Measurements from ENCODE around the gene CEACAM16. TPM values are rescaled to one million over a fixed set of nuclear protein-coding genes. Genes with fewer than 3 reads are reported as not detected.

Gene CEACAM16
- total RNA-seq, 2 donors from 2014 or later: not detected

GRCh38 chr19:44689290-44690130 lies 9.4 kb upstream of the CEACAM16 start:
- Mint-ChIP-seq H3K36me3 (no peaks in the 10 kb centered on the region), H3K9me3 (no peaks in the 10 kb centered on the region), H3K27ac (no peak overlapping the region)
- peak; percentile 13 to 48 for ATAC-seq
- peak in 1 of 2 donors; percentile 84 for DNase-seq (ENCODE audit: low spot score in 2 of 2)

GRCh38 chr19:44690131-44690440 lies 8.9 kb upstream of the CEACAM16 start:
- ATAC-seq (no peak), DNase-seq (ENCODE audit: low spot score in 2 of 2) (no peak)
- Mint-ChIP-seq H3K9me3 (no peaks in the 10 kb centered on the region), H3K27ac (no peak overlapping the region), H3K36me3 (no peaks in the 10 kb centered on the region)

- ATAC-seq: peak in 1 of 2 donors; percentile 52
- Mint-ChIP-seq H3K36me3 (no peaks in the 10 kb centered on the region), H3K9me3 (no peaks in the 10 kb centered on the region), H3K27ac (peak overlapping the region in 1 of 2 donors; percentile 83)
- no peak for DNase-seq (ENCODE audit: low spot score in 2 of 2)
Measured at GRCh38 chr19:44692379-44692721, 6.6 kb upstream of the CEACAM16 start.

- Mint-ChIP-seq H3K27ac (no peak overlapping the region), H3K9me3 (no peaks in the 10 kb centered on the region), H3K36me3 (no peaks in the 10 kb centered on the region)
- ATAC-seq (no peak), DNase-seq (ENCODE audit: low spot score in 2 of 2) (peak in 1 of 2 donors; percentile 27)
Measured at GRCh38 chr19:44694184-44694579, 4.8 kb upstream of the CEACAM16 start.

- DNase-seq (ENCODE audit: low spot score in 2 of 2) (no peak), ATAC-seq (no peak)
- Mint-ChIP-seq H3K36me3 (no peaks in the 10 kb centered on the region), H3K9me3 (no peaks in the 10 kb centered on the region), H3K27ac (no peak overlapping the region)
Measured at GRCh38 chr19:44696939-44697669, 1.8 kb upstream of the CEACAM16 start.

GRCh38 chr19:44697670-44698034 lies 1.3 kb upstream of the CEACAM16 start:
- DNase-seq (ENCODE audit: low spot score in 2 of 2) (no peak), ATAC-seq (no peak)
- no peak overlapping the region for H3K27ac Mint-ChIP-seq
- no peaks in the 10 kb centered on the region for H3K36me3 Mint-ChIP-seq
- no peaks in the 10 kb centered on the region for H3K9me3 Mint-ChIP-seq

GRCh38 chr19:44700547-44700946 lies 1.6 kb downstream of the CEACAM16 start:
- Mint-ChIP-seq H3K27ac (no peak overlapping the region), H3K9me3 (no peaks in the 10 kb centered on the region), H3K36me3 (no peaks in the 10 kb centered on the region)
- no peak for ATAC-seq
- no peak for DNase-seq (ENCODE audit: low spot score in 2 of 2)

GRCh38 chr19:44701228-44701627 lies 2.3 kb downstream of the CEACAM16 start:
- H3K9me3 Mint-ChIP-seq: no peaks in the 10 kb centered on the region
- ATAC-seq: no peak
- no peak for DNase-seq (ENCODE audit: low spot score in 2 of 2)
- no peak overlapping the region for H3K27ac Mint-ChIP-seq
- H3K36me3 Mint-ChIP-seq: no peaks in the 10 kb centered on the region

GRCh38 chr19:44702551-44703176 lies 3.7 kb downstream of the CEACAM16 start:
- Mint-ChIP-seq H3K9me3 (no peaks in the 10 kb centered on the region), H3K36me3 (no peaks in the 10 kb centered on the region), H3K27ac (no peak overlapping the region)
- no peak for DNase-seq (ENCODE audit: low spot score in 2 of 2)
- no peak for ATAC-seq

GRCh38 chr19:44703336-44704078 lies 4.6 kb downstream of the CEACAM16 start:
- H3K27ac Mint-ChIP-seq: no peak overlapping the region
- DNase-seq (ENCODE audit: low spot score in 2 of 2) (no peak), ATAC-seq (no peak)
- no peaks in the 10 kb centered on the region for H3K9me3 Mint-ChIP-seq
- no peaks in the 10 kb centered on the region for H3K36me3 Mint-ChIP-seq

GRCh38 chr19:44704982-44705381 lies 6.0 kb downstream of the CEACAM16 start:
- no peaks in the 10 kb centered on the region for H3K9me3 Mint-ChIP-seq
- DNase-seq (ENCODE audit: low spot score in 2 of 2) (no peak), ATAC-seq (no peak)
- H3K27ac Mint-ChIP-seq: no peak overlapping the region
- H3K36me3 Mint-ChIP-seq: no peaks in the 10 kb centered on the region

GRCh38 chr19:44705502-44706010 lies 6.6 kb downstream of the CEACAM16 start:
- ATAC-seq: no peak
- Mint-ChIP-seq H3K36me3 (no peaks in the 10 kb centered on the region), H3K9me3 (no peaks in the 10 kb centered on the region), H3K27ac (no peak overlapping the region)
- DNase-seq (ENCODE audit: low spot score in 2 of 2): no peak

- ATAC-seq: no peak
- Mint-ChIP-seq H3K27ac (no peak overlapping the region), H3K36me3 (no peaks in the 10 kb centered on the region), H3K9me3 (no peaks in the 10 kb centered on the region)
- DNase-seq (ENCODE audit: low spot score in 2 of 2): no peak
Measured at GRCh38 chr19:44706506-44707236, 7.7 kb downstream of the CEACAM16 start.

- DNase-seq (ENCODE audit: low spot score in 2 of 2) (no peak), ATAC-seq (no peak)
- no peaks in the 10 kb centered on the region for H3K9me3 Mint-ChIP-seq
- H3K36me3 Mint-ChIP-seq: no peaks in the 10 kb centered on the region
- no peak overlapping the region for H3K27ac Mint-ChIP-seq
Measured at GRCh38 chr19:44707794-44708193, 8.8 kb downstream of the CEACAM16 start.

GRCh38 chr19:44708940-44709339 lies 10.0 kb downstream of the CEACAM16 start:
- no peak for DNase-seq (ENCODE audit: low spot score in 2 of 2)
- no peaks in the 10 kb centered on the region for H3K36me3 Mint-ChIP-seq
- H3K9me3 Mint-ChIP-seq: no peaks in the 10 kb centered on the region
- no peak overlapping the region for H3K27ac Mint-ChIP-seq
- no peak for ATAC-seq
